ENCODE data around the gene LINC01488. TPM values are rescaled to one million over a fixed set of nuclear protein-coding genes. Genes with fewer than 3 reads are reported as not detected.

Gene LINC01488
- total RNA-seq, 1 experiment from 2014 or later = not detected

GRCh38 chr11:69476509-69476961 is 4.9 kb upstream of the LINC01488 start:
- DNase-seq (ENCODE audit: low read depth) = no peak

- no peak for DNase-seq (ENCODE audit: low read depth)
Observed at GRCh38 chr11:69477086-69477485, 4.4 kb upstream of the LINC01488 start.

DNA sequence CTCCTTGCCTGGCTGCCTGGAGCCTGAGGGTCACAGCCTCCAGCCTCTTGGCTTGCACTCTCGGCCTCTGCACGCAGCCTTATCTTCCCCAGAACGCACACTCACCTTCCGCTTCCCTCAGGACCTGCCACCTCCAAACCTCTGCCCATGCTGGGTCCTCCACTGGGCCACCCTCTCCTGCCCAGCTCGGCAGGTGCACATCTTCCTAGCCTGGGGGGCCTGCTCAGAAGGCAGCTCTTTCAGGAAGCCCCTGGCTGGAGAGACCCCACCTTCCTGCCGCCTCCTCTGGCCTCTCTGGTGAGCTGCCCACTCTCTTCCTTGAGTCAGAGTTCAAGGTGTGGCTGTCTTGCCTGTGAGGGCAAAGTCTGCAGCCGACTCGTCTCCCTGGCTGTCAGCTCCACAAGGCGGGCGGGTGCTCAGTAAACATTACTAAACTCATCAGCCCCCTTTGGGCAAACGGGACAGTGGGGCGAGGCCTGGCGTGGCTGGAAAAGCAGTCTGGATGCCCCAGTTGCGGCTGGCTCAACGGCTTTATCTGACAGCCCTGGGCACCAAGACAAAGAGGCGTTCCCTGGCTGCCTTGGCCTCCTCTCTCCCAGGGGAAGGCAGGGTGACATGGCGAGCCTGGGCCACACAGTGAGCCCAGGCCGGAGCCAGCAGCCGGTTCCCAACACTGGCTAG is 1.7 kb upstream of the LINC01488 start:
- no peak for DNase-seq (ENCODE audit: low read depth)

DNA sequence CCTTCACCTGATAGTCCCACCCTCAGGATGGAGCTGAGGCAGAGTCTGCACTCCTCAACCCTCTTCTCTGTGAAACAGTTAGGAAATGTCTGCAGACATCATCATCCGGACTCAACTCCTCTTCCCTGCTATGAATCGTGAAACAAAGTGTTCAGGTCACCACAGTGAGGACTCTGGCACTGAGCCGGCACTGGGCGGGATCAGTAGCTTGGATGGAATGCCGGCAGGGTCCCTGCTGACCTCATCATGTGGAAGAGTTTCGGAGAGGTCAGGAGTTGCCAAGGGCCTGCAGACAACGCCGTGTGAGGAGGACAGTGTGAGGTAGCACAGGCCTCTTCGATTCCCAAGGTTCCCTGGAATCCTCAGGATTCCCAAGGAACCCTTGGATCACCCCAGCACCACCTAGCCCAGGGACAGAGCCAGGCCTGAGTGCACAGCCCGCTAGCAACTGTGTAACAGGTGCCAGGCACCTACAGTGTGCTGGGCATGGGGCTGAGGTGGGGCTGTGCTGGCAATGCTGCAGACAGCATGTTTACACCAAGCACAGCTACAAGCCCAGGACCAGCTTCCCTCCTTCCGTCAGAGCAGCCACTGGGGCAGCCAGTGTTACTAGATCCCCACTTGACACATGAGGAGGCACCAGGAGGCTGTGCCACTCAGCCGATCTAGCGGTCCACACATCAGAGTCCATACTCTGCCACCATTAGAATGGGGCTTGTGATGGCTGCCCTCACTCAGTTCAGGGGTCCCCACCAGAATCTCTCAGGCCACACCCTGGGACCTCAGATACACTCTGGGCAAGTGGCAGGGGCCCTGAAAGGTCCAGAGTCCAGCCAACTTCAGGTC is 693 bp upstream of the LINC01488 start:
- DNase-seq (ENCODE audit: low read depth) = no peak

DNA sequence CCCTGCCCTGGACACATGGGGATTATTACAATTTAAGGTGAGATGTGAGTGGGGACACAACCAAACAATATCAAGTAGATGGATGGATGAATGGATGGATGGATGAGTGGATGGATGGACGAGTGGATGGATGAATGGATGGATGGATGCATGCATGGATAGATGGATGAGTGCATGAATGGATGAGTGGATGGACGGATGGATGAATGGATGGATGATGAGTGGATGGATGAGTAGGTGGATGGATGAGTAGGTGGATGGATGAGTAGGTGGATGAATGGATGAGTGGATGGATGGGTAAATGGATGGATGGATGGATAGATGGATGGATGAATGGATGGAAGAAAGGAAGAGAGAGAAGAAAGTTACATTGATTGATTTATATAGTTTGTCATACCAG is 859 bp downstream of the LINC01488 start:
- no peak for DNase-seq (ENCODE audit: low read depth)

DNA sequence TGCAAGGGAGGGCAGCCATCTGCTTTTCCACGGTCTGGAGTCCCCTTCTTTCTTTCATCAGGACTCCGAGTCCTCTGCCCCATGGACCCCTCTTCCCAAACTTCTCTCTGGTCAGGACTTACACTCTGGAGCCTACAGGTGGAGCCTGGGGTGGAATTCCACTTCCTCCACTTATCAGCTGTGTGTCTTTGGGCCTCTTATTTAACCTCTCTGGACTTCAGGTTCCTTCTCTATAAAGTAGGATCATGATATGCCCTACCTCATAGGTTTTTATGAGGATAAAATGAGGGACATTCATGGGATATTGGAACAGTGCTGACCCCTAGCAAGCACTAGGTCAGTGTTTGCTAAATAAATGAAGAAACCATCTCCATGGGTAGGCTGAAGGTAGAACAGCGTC is 1.7 kb downstream of the LINC01488 start:
- no peak for DNase-seq (ENCODE audit: low read depth)

DNA sequence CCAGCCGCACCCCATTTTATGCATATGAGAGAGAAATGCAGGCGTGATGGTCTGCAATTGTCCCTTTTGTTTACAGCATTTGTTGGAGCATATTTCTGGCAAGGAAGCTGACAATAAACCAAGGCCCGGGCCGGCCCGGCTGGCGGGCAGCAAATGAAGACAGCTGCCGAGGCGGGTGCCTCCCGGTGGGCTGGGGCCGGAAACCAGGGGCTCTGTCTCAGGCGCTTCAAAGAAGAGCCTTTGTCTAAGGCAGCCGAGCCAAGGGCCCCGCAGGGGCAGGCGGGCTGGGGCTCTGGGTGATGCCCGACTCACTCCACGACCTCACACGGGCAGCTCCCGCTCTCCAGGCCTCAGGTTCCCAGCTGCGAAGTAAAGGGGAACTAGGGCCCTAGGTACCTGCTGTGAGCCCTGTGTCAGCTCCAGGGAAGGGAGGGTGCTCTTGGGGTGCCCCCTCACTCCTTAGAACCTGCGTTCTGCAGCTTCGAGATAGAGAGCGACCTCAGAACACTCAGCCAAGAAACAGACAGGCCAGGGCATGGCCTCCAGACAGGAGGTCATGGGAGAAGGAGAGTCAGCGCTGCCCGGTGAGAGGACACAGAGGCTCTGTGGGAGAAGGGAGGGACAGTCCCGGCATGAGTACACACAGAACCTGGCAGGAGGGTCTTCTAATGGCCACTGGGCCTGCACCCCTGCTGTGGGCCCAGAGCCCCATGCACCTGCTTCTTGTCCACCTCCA is 2.4 kb downstream of the LINC01488 start:
- DNase-seq (ENCODE audit: low read depth) = no peak

GRCh38 chr11:69484427-69485259 is 3.2 kb downstream of the LINC01488 start:
- no peak for DNase-seq (ENCODE audit: low read depth)

DNA sequence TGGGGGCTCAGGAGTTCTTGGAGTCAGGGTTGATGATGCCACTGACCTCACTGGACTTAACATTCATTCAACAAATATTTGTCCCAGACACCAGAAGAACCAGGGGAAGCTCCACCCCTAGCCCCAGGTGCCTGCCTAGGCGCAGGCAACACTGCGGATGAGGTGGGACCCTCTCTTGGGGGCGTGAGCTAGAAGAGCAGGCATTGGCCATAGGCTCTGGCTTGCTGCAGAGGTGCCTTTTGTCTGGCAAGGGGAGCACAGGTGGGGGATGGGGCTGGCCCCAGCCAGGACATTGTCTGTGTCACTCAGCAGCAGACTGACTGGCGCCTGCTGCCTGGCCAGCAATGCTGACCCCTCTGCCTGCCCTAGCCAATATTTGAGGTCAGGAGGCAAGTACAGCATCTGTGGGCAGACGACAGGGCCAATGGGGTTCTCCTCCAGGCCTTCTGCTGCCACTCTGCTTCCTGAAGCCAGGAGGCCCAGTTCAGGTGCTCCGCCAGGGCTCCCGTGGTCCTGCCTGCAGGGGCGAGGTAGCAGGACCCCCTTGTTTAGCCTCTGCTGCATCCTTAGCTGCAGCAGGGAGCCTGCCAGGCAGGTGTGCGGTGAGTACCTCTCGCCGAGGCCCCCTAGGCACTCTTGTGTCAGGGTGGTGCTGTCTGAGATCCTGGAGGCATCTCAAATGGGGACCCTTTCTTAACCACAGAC is 4.0 kb downstream of the LINC01488 start:
- DNase-seq (ENCODE audit: low read depth) = no peak

DNA sequence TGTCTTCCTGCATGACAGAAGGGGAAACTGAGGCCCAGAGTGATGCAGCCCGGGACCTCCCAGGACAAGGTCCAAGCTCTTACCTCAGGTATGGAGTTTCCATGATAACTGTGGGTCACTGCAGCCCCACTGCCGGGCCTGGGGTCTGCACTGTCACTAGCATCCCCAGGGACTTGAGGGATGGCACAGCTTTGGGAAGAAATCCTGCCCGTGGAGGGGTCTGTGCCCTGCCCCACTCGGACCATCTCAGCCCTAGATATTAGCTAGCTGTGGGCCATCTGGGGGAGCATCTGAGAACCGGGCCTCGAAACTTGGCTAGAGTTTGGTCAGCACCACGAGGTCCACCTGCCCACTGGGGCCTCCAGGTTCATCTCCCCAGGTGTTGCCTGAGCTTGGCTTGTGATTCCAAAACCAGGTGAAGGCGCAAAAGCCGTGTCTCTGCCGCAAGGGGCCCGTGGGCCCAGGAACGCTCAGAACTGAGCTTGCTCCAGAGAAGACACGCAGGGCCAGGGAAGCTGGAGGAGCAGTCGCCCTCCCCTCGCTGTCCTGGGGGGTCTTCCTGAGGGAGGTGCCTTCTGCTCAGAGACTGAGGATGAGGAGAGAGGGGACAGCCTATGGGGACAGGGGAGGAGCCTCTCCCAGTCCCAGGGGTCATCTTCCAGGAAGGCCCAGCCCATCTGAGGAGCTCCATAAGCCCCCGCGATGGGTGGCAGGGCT is 4.8 kb downstream of the LINC01488 start:
- DNase-seq (ENCODE audit: low read depth) = no peak

GRCh38 chr11:69486773-69487291 is 5.4 kb downstream of the LINC01488 start:
- no peak for DNase-seq (ENCODE audit: low read depth)

- no peak for DNase-seq (ENCODE audit: low read depth)
Observed at GRCh38 chr11:69487391-69487790, 5.9 kb downstream of the LINC01488 start.

DNA sequence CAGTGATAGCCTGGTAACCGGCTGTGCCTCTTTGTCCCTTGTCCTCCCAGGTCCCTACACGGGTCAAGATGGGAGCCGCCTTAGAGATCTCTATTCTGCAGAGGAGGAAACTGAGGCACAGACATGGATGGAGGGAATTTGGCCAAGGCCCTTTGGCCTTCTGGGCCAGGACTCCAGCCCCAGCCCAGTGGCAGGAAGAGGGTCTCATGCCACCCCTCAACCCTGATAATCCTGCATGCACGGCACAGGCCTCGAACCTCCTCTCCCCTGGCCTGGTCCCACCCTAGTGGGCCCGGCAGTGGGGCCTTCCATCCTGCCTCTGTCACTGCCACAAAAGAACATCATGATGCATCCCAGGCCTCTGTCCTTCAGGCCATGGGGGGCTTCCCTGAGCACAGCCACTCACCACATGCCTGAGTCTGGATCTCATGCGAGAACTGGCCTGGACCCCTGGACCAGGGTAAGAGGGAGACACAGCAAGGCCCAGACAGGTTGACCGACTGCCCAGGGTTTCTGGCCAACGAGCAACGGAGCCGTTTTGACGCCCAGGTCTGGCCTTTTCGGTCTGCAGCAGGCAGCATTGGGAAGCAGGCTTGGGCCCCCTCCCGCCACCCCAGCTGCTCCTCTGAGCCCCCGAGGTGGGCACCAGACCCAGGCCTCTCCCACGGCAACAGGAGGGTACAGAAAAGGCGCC is 6.5 kb downstream of the LINC01488 start:
- DNase-seq (ENCODE audit: low read depth) = no peak

GRCh38 chr11:69488543-69488940 is 7.1 kb downstream of the LINC01488 start:
- no peak for DNase-seq (ENCODE audit: low read depth)

DNA sequence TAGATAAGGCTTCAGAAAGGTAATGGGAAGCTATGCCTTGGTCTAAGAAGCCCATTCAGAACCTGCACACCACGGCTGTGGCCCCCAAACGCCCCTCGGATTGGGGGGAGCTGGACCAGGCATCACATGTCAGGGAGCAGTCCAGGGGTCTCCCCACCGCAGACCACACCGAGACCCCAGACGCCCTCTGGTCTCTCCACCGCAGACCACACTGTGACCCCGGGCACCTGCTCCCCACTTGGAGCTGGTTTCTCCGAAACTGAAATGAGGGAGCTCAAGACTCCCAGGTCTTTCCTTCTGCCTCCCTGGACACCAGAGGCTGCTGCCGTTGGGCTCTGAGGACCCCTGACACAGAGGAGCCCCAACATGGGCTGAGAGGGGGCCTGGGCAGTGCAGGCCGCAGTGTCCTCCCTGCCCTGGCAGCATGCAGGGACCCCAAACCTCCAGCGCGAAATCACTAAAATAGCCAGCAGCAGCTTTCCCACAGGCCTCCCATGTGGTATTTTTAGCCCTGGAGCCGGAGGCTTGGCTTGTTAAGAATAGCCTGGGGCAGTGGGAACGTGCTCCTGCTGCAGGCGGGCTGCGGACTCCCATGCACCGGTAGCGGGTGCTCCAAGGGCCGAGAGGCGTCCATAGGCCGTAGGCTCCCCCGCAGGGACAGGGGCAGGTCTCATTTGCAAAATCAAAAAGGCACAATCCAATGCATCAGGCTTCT is 7.7 kb downstream of the LINC01488 start:
- DNase-seq (ENCODE audit: low read depth) = no peak

- no peak for DNase-seq (ENCODE audit: low read depth)
Observed at GRCh38 chr11:69489746-69490365, 8.4 kb downstream of the LINC01488 start.

- no peak for DNase-seq (ENCODE audit: low read depth)
Observed at GRCh38 chr11:69490516-69490915, 9.1 kb downstream of the LINC01488 start.

Measured in HT1080 (cell line).